Lung (tissue), 16 donors: Measurements from ENCODE around the gene ZFY. TPM values are rescaled to one million over a fixed set of nuclear protein-coding genes. Genes with fewer than 3 reads are reported as not detected.

ENCODE experiments used
- ATAC-seq: fragments of 200-7000 bp; cut with Tn5 transposase; one replicate; pipeline ENCODE4 v1.9.1; 2020; ENCODE audit warnings: moderate number of reproducible peaks; ENCODE audit not compliant: insufficient read depth, low FRiP score
- DNase-seq, 3 donors: peaks; one replicate each; pipeline ENCODE4 v3.0.0-alpha.2; 2013 to 2017
- H3K27ac ChIP-seq, 2 donors: one replicate each; pipeline ENCODE4 v1.5.1; 2013; ENCODE audit warnings: mild to moderate bottlenecking in 2 of 2, moderate library complexity in 2 of 2, control low read depth in 1 of 2, inconsistent platforms in 1 of 2, low read depth in 1 of 2, low read length in 1 of 2
- H3K27me3 ChIP-seq, 3 donors: one replicate each; pipeline ENCODE4 v1.5.1; 2013; ENCODE audit warnings: low read length in 2 of 3; ENCODE audit not compliant: control insufficient read depth in 3 of 3, insufficient read depth in 3 of 3
- H3K36me3 ChIP-seq, 4 donors: one replicate each; pipeline ENCODE4 v1.5.1; 2013; ENCODE audit warnings: low read length in 4 of 4, mild to moderate bottlenecking in 1 of 4, moderate library complexity in 1 of 4; ENCODE audit not compliant: control insufficient read depth in 4 of 4, insufficient read depth in 4 of 4
- H3K4me1 ChIP-seq, 5 donors: one replicate each; pipeline ENCODE4 v1.5.1; 2013; ENCODE audit warnings: low read length in 5 of 5, mild to moderate bottlenecking in 2 of 5, moderate library complexity in 1 of 5; ENCODE audit not compliant: control insufficient read depth in 5 of 5, insufficient read depth in 5 of 5
- H3K4me3 ChIP-seq: one replicate; pipeline ENCODE4 v1.5.1; 2013; ENCODE audit warnings: mild to moderate bottlenecking, control low read depth, moderate library complexity
- H3K9ac ChIP-seq, 2 donors: one replicate each; pipeline ENCODE4 v1.5.1; 2013; ENCODE audit warnings: low read length in 2 of 2, control low read depth in 1 of 2; ENCODE audit not compliant: insufficient read depth in 1 of 2
- H3K9me3 ChIP-seq, 4 donors: one replicate each; pipeline ENCODE4 v1.5.1; 2013; ENCODE audit warnings: low read length in 3 of 4, mild to moderate bottlenecking in 1 of 4, moderate library complexity in 1 of 4; ENCODE audit not compliant: control insufficient read depth in 4 of 4, insufficient read depth in 3 of 4
- CTCF ChIP-seq: IDR thresholded peaks from 2 replicates; pipeline ENCODE4 v1.5.1; 2012; ENCODE audit warnings: mild to moderate bottlenecking; ENCODE audit errors: control extremely low read depth, extremely low read depth
- WGBS, 2 donors: extraction: QIAGEN DNeasy Blood & Tissue Kit; methylation state at CpG; one replicate each; pipeline ENCODE4 v1.1.7; 2013; 5-methylcytosine and 5-hydroxymethylcytosine counted together
- long read RNA-seq, 5 donors: transcript quantifications; one replicate each; lab custom pipeline, GENCODE V29; 2026
- polyA plus RNA-seq, 2 donors: library from polyadenylated mRNA; stranded (reverse); fragments of 200-250 nt; gene quantifications; one replicate each; pipeline ENCODE4 v1.2.1, GENCODE V29; 2013
- total RNA-seq, 2 donors: library from RNA; depleted of rRNA in 1 of 2; stranded (reverse); fragments of >200 nt in 1 of 2; gene quantifications; one replicate each; pipeline ENCODE4 v1.2.1, GENCODE V29; 2014 to 2021
- donor health status: control.
- donor health status: control.
- donor health status: Bipolar disorder and iron deficiency.
- donor health status: healthy.
- donor health status: DM: yes; HTN: yes; CAD: no.

Gene ZFY
- total RNA-seq, result not detected
- 1 to 10 TPM in 1 of 2 donors, not detected in 1; 4.4 TPM for polyA plus RNA-seq
- long read RNA-seq, donor 1, result 0 reads
- long read RNA-seq, donor 2, result 0 reads
- long read RNA-seq, donor 3, full-length matches to known transcripts, result 1 of 1 reads
- long read RNA-seq, donor 3, partial matches to known transcripts, result 0 of 1 reads
- long read RNA-seq, donor 3, other reads (novel, unspliced or antisense), result 0 of 1 reads
- long read RNA-seq, donor 4, partial matches to known transcripts, result 0 of 4 reads
- long read RNA-seq, donor 4, other reads (novel, unspliced or antisense), result 0 of 4 reads
- long read RNA-seq, donor 5, result 0 reads

- no peak within 1 kb of the TSS for H3K4me3 ChIP-seq
- no peaks in the 10 kb centered on the region for H3K36me3 ChIP-seq
- DNase-seq, result peak in 1 of 3 donors; percentile 68
- no peak within 1 kb of the TSS for H3K9ac ChIP-seq
- ATAC-seq, result no peak
- no peak for TF ChIP-seq CTCF
- no peaks in the 10 kb centered on the region for H3K9me3 ChIP-seq
- no peaks in the 10 kb centered on the region for H3K27me3 ChIP-seq
- WGBS, 2 donors, result 0% methylated on average over 19 of the region's 91 CpGs; no CpG with 5 or more reads in 1 of the 2 donors
- H3K27ac ChIP-seq, result peak within 1 kb of the TSS in 1 of 2 donors; percentile 97
- H3K4me1 ChIP-seq, result no peaks in the 10 kb centered on the region
Observed at GRCh38 chrY:2934861-2935715, at the start of gene ZFY. TSS of gene ZFY (plus strand) at chrY:2935381. CDS start at chrY:2953937, 18,556 bp downstream.

- TF ChIP-seq CTCF, result no peak
- Histone ChIP-seq H3K27me3 (no peaks in the 10 kb centered on the region), H3K4me3 (no peak overlapping the region), H3K36me3 (no peaks in the 10 kb centered on the region), H3K9me3 (no peaks in the 10 kb centered on the region), H3K9ac (no peak overlapping the region), H3K27ac (no peak overlapping the region), H3K4me1 (no peaks in the 10 kb centered on the region)
- DNase-seq, result no peak
- no peak for ATAC-seq
- 62% methylated on average over 3 of the region's 3 CpGs; no CpG with 5 or more reads in 1 of the 2 donors for WGBS, 2 donors
Observed at GRCh38 chrY:2885880-2886279, 49.3 kb upstream of the ZFY start.

GRCh38 chrY:2887386-2887785 is 47.8 kb upstream of the ZFY start:
- Histone ChIP-seq H3K9me3 (no peaks in the 10 kb centered on the region), H3K4me1 (no peaks in the 10 kb centered on the region)
- TF ChIP-seq CTCF, result no peak

More at GRCh38 chrY:2887386-2887785, 47.8 kb upstream of the ZFY start:
- 22% methylated on average over 4 of the region's 5 CpGs; no CpG with 5 or more reads in 1 of the 2 donors for WGBS, 2 donors
- Histone ChIP-seq H3K4me3 (no peak overlapping the region), H3K27me3 (no peaks in the 10 kb centered on the region), H3K9ac (no peak overlapping the region), H3K27ac (no peak overlapping the region), H3K36me3 (no peaks in the 10 kb centered on the region)
- ATAC-seq (no peak), DNase-seq (no peak)
